Measurements from ENCODE around the gene ASB1.

DNA sequence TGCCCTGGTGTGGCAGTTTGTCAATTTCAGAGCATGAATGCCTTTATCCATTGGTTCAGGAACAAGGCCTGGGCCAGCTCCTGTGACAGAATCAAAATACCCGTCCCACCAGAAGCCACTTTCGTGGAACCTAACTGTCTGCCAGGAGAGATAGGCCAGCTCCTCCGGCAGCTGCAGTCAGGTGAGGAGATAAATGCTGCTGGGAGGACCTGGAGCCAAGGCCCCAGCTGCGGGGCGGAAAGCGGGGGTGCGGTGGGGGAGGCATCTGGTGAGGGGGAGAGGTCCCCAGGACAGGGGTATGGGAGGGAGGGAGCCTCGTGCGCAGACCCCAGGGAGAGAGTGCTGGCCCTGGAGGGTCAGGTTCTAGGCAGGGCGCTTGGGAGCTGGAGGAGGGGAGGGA is 4.4 kb upstream of the ASB1 start:
- no peak for TF ChIP-seq POLR2A (IDR thresholded peaks at IDR 0.05)
- TF ChIP-seq, protein P1, sequence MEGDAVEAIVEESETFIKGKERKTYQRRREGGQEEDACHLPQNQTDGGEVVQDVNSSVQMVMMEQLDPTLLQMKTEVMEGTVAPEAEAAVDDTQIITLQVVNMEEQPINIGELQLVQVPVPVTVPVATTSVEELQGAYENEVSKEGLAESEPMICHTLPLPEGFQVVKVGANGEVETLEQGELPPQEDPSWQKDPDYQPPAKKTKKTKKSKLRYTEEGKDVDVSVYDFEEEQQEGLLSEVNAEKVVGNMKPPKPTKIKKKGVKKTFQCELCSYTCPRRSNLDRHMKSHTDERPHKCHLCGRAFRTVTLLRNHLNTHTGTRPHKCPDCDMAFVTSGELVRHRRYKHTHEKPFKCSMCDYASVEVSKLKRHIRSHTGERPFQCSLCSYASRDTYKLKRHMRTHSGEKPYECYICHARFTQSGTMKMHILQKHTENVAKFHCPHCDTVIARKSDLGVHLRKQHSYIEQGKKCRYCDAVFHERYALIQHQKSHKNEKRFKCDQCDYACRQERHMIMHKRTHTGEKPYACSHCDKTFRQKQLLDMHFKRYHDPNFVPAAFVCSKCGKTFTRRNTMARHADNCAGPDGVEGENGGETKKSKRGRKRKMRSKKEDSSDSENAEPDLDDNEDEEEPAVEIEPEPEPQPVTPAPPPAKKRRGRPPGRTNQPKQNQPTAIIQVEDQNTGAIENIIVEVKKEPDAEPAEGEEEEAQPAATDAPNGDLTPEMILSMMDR (IDR thresholded peaks at IDR 0.05) = no peak

All from body of pancreas (tissue), 4 donors.